ENCODE data around the gene ZNF689. TPM values are rescaled to one million over a fixed set of nuclear protein-coding genes. Genes with fewer than 3 reads are reported as not detected.

The ZNF689 gene
- total RNA-seq = 1 to 10 TPM; 3.9 to 5.8 (median 4.4) TPM
- long read RNA-seq, partial matches to known transcripts = 0 of 2 reads
- long read RNA-seq, other reads (novel, unspliced or antisense) = 2 of 2 reads

DNA sequence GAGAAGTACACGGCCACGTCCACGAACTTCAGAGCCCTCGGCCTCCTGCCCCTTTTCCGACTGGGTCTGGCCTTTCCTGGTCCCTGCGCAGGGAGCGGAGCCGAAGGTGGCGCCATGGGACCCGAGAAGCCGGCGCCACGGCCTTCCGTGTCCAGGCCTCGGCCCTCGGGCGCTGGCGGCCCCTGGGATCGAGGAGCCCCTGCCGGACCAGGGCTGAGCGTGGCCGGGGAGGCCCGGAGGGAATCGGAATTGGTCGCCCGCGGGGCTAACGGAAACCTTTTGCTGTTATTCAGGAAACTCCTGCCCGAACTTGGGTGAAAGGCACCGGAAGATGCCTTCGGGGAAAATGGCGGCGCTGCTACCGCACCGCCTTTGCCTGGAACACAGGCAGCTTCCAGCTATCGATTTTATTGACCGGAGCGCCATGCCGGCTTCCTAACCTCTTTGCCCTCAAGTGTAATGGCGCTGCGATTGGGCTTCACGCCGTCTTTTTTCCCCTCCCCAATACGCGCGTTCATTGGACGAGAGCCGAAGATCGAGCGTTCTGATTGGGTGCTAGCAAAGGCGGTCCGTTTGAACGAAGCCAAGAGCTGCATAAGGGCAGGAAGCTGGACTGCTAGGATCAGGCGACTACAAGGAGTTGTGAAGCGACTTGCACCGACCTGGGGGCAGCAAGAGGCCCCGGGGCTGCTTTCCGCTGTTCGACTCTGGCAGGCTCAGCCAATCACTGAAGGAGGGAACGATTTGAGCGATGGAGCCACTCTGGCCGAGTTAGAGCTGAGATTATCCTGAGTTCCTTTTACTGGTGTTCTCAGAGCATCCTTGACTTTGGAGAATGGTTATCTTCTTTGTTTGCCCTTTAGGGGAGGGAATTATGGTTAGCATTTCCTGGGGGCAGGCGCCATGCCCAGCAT lies at the start of gene ZNF689:
Gene ZNF689, minus strand, starts transcription at position 464 of the 914 bp plus-strand sequence. Its CDS starts 348 bp downstream, at position 116.
- Histone ChIP-seq H3K36me3 (peaks cover 0 to 18% (median 7%) of the 10 kb centered on the region in 4 donors), H3K27me3 (no peaks in the 10 kb centered on the region), H3K27ac (peak within 1 kb of the TSS; percentile 99 to 100 (median 99)), H3K4me3 (peak within 1 kb of the TSS; percentile 71 to 94 (median 80)), H3K4me1 (peaks cover 0 to 20% (median 11%) of the 10 kb centered on the region in 4 donors), H3K9me3 (no peaks in the 10 kb centered on the region)
- DNase-seq = peak; percentile 92 to 98 (median 96)
- intact Hi-C loops (cut with DNase I) = no loop called here
- peak; percentile 94 to 95 (median 94) for ATAC-seq
- WGBS (ENCODE audit: insufficient coverage, low coverage, low lambda C conversion rate, missing lambda C conversion rate) = 1% methylated on average over 20 of the region's 63 CpGs
- TF ChIP-seq, protein P1, sequence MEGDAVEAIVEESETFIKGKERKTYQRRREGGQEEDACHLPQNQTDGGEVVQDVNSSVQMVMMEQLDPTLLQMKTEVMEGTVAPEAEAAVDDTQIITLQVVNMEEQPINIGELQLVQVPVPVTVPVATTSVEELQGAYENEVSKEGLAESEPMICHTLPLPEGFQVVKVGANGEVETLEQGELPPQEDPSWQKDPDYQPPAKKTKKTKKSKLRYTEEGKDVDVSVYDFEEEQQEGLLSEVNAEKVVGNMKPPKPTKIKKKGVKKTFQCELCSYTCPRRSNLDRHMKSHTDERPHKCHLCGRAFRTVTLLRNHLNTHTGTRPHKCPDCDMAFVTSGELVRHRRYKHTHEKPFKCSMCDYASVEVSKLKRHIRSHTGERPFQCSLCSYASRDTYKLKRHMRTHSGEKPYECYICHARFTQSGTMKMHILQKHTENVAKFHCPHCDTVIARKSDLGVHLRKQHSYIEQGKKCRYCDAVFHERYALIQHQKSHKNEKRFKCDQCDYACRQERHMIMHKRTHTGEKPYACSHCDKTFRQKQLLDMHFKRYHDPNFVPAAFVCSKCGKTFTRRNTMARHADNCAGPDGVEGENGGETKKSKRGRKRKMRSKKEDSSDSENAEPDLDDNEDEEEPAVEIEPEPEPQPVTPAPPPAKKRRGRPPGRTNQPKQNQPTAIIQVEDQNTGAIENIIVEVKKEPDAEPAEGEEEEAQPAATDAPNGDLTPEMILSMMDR (IDR thresholded peaks at IDR 0.05) = no peak
- peak; percentile 84 for TF ChIP-seq POLR2A (IDR thresholded peaks at IDR 0.05)

DNA sequence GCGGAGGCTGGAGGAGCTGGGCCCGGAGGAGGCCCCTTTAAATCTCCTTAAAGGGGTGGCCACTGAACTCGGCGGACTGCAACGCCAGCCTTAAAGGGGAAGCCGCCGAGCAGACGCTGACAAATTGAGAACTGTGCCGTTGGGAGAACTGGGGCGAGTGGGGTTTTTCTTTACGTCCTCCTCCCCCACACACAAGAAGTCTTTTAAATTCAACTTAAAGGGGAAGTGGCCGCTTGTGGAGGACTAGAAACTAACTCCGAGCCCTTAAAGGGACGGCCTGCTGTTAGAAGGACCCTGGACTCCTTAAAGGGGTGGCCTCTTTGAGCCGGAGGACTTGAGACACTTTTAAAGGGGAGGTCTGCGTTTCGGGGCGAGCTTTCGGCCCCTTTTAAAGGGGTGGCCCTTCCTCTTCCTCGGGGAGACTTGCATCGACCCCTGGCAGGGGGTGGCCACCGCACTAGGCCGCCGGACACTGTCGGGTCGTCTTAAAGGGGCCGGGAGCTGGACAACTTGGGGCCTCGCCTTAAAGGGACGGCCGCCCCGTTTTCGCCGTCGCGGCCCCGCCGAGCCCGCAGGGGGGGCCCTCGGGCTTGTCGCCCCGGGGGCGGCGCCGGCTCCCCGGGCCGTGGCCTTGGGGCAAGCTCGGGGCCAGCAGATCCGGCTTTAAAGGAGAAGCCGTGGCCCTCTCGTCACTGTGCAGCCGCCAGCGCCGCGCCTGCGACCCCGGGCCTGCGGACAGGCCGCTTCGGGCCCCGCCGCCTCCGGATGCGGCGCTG lies 48.7 kb upstream of the ZNF689 start:
- 0% methylated on average over 14 of the region's 64 CpGs for WGBS (ENCODE audit: insufficient coverage, low coverage, low lambda C conversion rate, missing lambda C conversion rate)
- H3K4me3 ChIP-seq = peak overlapping the region; percentile 50 to 91 (median 91)
- H3K27ac ChIP-seq = peak overlapping the region; percentile 98 to 99 (median 99)
- TF ChIP-seq, protein P1 (IDR thresholded peaks at IDR 0.05) = peak in 3 of 4 donors; percentile 5 to 35 (median 18)
- TF ChIP-seq POLR2A (IDR thresholded peaks at IDR 0.05) = no peak
- peak; percentile 75 to 87 (median 79) for DNase-seq
- H3K27me3 ChIP-seq = no peaks in the 10 kb centered on the region
- no peaks in the 10 kb centered on the region for H3K9me3 ChIP-seq
- intact Hi-C loops (cut with DNase I) = no loop called here
- peak; percentile 23 to 39 (median 36) for ATAC-seq
- H3K4me1 ChIP-seq = peaks cover 0 to 29% (median 10%) of the 10 kb centered on the region in 4 donors
- peaks cover 0 to 59% (median 27%) of the 10 kb centered on the region in 4 donors for H3K36me3 ChIP-seq

DNA sequence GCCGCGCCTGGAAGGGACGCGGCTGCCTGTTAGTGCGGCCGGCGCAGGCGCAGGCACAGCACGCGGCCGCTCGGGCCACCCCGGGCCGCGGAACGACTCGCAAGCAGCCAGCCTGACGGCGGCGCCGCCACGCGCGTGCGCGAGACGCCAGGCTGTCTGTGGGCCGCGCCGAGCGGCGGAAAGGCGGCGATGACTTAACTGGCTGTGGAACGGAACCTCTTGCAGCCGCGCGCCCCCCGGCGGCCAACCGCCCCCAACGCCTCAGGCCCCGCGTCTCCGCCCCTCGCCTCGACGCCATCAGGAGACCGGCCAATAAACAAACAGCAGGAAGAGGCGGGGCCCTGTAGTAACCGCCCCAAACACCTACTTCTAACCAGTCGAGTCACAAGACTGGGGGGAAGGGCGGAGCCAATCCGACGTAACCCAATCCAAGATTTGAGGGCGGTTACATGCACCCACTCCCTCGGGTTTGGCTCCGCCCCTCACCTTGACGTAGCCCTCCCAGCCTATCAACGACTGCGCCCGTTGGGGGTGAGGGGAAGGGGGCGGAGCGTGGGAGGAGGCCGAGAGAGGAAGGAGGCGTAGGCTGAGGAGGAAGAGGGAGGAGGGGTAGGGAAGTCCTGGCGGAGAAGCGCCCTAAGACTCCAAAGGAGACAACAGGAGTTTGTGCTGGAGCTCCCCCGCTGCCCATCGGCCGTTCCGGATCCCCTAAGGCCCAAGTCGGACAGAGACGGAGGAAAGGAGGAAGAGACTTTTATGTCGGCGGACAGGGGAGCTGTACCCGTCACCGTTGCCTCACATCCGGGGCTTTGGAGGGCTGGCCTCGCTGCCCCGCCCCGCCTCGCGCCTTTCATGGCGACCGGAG lies 47.9 kb upstream of the ZNF689 start, which contains the start of gene FBRS:
Gene FBRS, plus strand, starts transcription at position 566 of the 865 bp plus-strand sequence. CDS start 1,088 bp downstream, outside the sequence.
- ATAC-seq (peak; percentile 83 to 90 (median 85)), DNase-seq (peak; percentile 100)
- no peaks in the 10 kb centered on the region for H3K9me3 ChIP-seq
- H3K27me3 ChIP-seq = no peaks in the 10 kb centered on the region
- TF ChIP-seq, protein P1 (IDR thresholded peaks at IDR 0.05) = peak; percentile 80 to 98 (median 96)
- TF ChIP-seq POLR2A (IDR thresholded peaks at IDR 0.05) = peak; percentile 89
- peaks cover 0 to 29% (median 10%) of the 10 kb centered on the region in 4 donors for H3K4me1 ChIP-seq
- H3K27ac ChIP-seq = peak within 1 kb of the TSS; percentile 98 to 99 (median 99)
- H3K36me3 ChIP-seq = peaks cover 0 to 59% (median 27%) of the 10 kb centered on the region in 4 donors
- intact Hi-C loops (cut with DNase I) = no loop called here
- H3K4me3 ChIP-seq = peak within 1 kb of the TSS; percentile 50 to 91 (median 91)
- WGBS (ENCODE audit: insufficient coverage, low coverage, low lambda C conversion rate, missing lambda C conversion rate) = 1% methylated on average over 36 of the region's 86 CpGs
